Retinal pigment epithelial cell (primary cell): ENCODE data around the gene TMEM196.

Experiments
- DNase-seq: peaks from one replicate; pipeline ENCODE4 v3.0.0-alpha.2; 2010; ENCODE audit warnings: low read depth
- H3K4me3 ChIP-seq: 2 replicates; pipeline ENCODE4 v1.5.1; 2011; ENCODE audit warnings: mild to moderate bottlenecking, low read length, control low read depth, moderate library complexity
- TF ChIP-seq, protein P1 (sequence below): conservative IDR thresholded peaks from 2 replicates; pipeline ENCODE4 v1.5.1; 2011; ENCODE audit warnings: low read depth, low read length, control low read depth, inconsistent platforms

TMEM196 gene

GRCh38 chr7:19776981-19777380 lies 3.6 kb upstream of the TMEM196 start:
- no peak overlapping the region for H3K4me3 ChIP-seq
- TF ChIP-seq, protein P1, sequence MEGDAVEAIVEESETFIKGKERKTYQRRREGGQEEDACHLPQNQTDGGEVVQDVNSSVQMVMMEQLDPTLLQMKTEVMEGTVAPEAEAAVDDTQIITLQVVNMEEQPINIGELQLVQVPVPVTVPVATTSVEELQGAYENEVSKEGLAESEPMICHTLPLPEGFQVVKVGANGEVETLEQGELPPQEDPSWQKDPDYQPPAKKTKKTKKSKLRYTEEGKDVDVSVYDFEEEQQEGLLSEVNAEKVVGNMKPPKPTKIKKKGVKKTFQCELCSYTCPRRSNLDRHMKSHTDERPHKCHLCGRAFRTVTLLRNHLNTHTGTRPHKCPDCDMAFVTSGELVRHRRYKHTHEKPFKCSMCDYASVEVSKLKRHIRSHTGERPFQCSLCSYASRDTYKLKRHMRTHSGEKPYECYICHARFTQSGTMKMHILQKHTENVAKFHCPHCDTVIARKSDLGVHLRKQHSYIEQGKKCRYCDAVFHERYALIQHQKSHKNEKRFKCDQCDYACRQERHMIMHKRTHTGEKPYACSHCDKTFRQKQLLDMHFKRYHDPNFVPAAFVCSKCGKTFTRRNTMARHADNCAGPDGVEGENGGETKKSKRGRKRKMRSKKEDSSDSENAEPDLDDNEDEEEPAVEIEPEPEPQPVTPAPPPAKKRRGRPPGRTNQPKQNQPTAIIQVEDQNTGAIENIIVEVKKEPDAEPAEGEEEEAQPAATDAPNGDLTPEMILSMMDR: no peak
- no peak for DNase-seq

GRCh38 chr7:19775578-19775977 lies 2.2 kb upstream of the TMEM196 start:
- TF ChIP-seq, protein P1: peak; percentile 13
- no peak overlapping the region for H3K4me3 ChIP-seq
- no peak for DNase-seq

GRCh38 chr7:19772306-19772705 lies 1.1 kb downstream of the TMEM196 start:
- H3K4me3 ChIP-seq: peak overlapping the region; percentile 50
- no peak for DNase-seq
- TF ChIP-seq, protein P1: no peak

DNA sequence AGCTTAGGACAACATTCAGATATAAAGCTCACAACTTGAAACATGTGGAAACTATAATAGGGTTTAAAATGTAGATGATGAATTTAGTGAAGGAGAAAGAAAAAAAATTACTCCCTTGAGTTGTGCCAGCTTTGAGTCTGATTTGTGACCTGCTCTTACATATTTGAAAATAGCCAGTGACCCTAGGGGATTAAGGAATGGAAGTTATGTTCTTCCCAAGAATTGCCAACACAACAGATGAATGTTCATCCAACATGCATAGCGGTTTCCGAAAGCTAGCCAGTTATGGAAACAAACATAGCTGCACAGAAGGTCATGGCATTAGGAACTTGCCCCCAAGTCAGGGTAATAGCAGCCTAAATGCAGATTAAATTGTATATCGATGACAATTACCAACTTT lies 10.8 kb downstream of the TMEM196 start:
- TF ChIP-seq, protein P1: no peak
- no peak overlapping the region for H3K4me3 ChIP-seq
- no peak for DNase-seq

- H3K4me3 ChIP-seq: no peak overlapping the region
- DNase-seq: no peak
- TF ChIP-seq, protein P1: peak; percentile 63
Observed at GRCh38 chr7:19754521-19755116, 18.8 kb downstream of the TMEM196 start.

DNA sequence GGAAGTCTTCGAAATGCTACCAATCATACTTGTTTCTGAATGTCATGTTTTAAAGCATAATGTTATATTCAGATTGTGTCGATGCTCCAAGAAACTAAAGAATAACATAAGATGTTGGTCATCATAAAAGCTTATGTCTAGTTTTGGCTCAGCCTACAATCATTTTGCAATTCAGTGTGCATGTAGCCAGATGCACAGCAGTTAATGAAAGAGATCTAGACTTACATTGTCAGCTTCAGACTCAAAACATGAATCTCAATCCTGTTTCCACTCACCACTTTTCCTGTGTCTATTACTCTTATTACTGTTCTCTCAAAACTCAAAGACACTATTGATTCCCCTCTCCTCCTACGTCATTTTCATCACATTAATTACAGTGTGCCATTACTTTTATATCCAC lies 21.4 kb downstream of the TMEM196 start:
- TF ChIP-seq, protein P1: no peak
- DNase-seq: no peak
- no peak overlapping the region for H3K4me3 ChIP-seq

DNA sequence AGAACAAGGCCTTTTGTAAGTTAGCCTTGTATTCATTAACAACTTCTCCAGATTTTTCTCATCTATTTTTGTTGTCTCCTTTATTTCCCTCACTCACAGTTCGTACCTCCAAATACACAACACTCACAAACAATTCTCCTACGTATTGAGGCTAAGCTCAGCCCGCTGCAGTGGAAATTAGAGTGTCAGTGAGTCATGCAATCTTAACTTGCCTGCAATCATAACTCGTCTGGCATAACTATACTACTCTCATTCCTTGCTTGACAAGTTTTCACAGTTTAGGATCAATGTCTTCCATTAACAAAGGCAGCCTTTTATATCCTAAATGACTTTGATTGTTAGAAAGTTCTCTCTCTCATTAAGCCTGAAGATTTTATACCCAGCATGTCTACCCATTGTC lies 23.8 kb downstream of the TMEM196 start:
- TF ChIP-seq, protein P1: no peak
- no peak overlapping the region for H3K4me3 ChIP-seq
- DNase-seq: peak; percentile 42
